ENCODE results near the gene SOX15. TPM values are rescaled to one million over a fixed set of nuclear protein-coding genes. Genes with fewer than 3 reads are reported as not detected.

SOX15 gene
- total and polyA plus RNA-seq, 8 donors, result 0.31 to 2.0 (median 1.9) TPM; not detected in 1

DNA sequence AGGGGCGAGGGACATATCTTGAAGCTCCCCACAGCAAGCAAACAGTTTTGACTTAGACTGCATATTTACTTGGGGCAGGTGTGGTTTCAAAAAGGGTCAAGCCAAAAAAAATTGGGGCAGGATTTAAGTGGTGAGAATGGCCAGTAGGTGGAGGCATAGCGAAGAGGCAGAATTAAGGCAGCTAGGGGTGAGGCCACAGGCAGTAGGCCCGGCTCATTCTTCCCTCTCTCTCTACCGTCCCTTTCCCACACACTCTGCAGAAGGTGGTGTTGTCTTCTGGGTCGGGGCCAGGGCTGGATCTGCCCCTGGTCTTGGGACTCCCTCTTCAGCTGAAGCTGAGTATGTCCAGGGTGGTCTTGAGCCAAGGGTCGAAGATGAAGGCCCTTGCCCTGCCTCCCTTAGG is 42.6 kb upstream of the SOX15 start:
- peak; percentile 57 for ATAC-seq
- Histone ChIP-seq H3K27me3 (no peaks in the 10 kb centered on the region), H3K4me1 (peaks cover 0 to 6% of the 10 kb centered on the region in 2 donors), H3K4me3 (no peak overlapping the region), H3K27ac (no peak overlapping the region), H3K9me3 (no peaks in the 10 kb centered on the region), H3K36me3 (no peaks in the 10 kb centered on the region)
- intact Hi-C loops (cut with DNase I), result loop anchor here in 1 of 2 donors (10.0 kb wide), 1 partner anchor 52 kb away; the partner anchor contains the start of genes TP53 and WRAP53
- TF ChIP-seq CTCF (IDR thresholded peaks at IDR 0.05), result peak; percentile 20 to 42
- DNase-seq, result no peak

GRCh38 chr17:7631398-7632380 is 41.8 kb upstream of the SOX15 start:
- no peak for DNase-seq
- Histone ChIP-seq H3K27me3 (no peaks in the 10 kb centered on the region), H3K36me3 (no peaks in the 10 kb centered on the region), H3K9me3 (no peaks in the 10 kb centered on the region), H3K27ac (no peak overlapping the region), H3K4me3 (no peak overlapping the region), H3K4me1 (peaks cover 5 to 10% of the 10 kb centered on the region in 2 donors)
- TF ChIP-seq CTCF (IDR thresholded peaks at IDR 0.05), result no peak
- no peak for ATAC-seq
- intact Hi-C loops (cut with DNase I), result loop anchor here in 1 of 2 donors (10.0 kb wide), 1 partner anchor 53 kb away; the partner anchor contains the start of genes TP53 and WRAP53

- intact Hi-C loops (cut with DNase I), result loop anchor here in 1 of 2 donors (10.0 kb wide), 1 partner anchor 55 kb away; the partner anchor contains the start of genes TP53 and WRAP53
- Histone ChIP-seq H3K27me3 (no peaks in the 10 kb centered on the region), H3K4me3 (no peak within 1 kb of the TSS), H3K4me1 (peaks cover 10 to 20% of the 10 kb centered on the region in 2 donors), H3K36me3 (no peaks in the 10 kb centered on the region), H3K9me3 (no peaks in the 10 kb centered on the region), H3K27ac (no peak within 1 kb of the TSS)
- ATAC-seq, result no peak
- TF ChIP-seq CTCF (IDR thresholded peaks at IDR 0.05), result no peak
- DNase-seq, result no peak
Observed at GRCh38 chr17:7629939-7630571, 40.2 kb upstream of the SOX15 start, which contains the start of gene SHBG. SHBG (plus strand) TSS chr17:7630135; CDS start chr17:7630173, 38 bp downstream.

GRCh38 chr17:7627250-7628121 is 37.6 kb upstream of the SOX15 start, which contains the start of gene SAT2:
SAT2 (minus strand) TSS chr17:7627821; CDS start chr17:7627635, 186 bp downstream.
- no peaks in the 10 kb centered on the region for H3K36me3 ChIP-seq
- no peaks in the 10 kb centered on the region for H3K27me3 ChIP-seq
- peak; percentile 93 to 96 (median 95) for DNase-seq
- H3K27ac ChIP-seq, result peak within 1 kb of the TSS; percentile 83 to 85
- ATAC-seq, result peak; percentile 99
- TF ChIP-seq CTCF (IDR thresholded peaks at IDR 0.05), result no peak
- intact Hi-C loops (cut with DNase I), result no loop called here
- H3K9me3 ChIP-seq, result no peaks in the 10 kb centered on the region
- H3K4me3 ChIP-seq, result peak within 1 kb of the TSS; percentile 62 to 69
- peaks cover 10 to 20% of the 10 kb centered on the region in 2 donors for H3K4me1 ChIP-seq
